ENCODE data around the gene UHMK1.

The UHMK1 gene

GRCh38 chr1:162530307-162530987, 32.8 kb downstream of the UHMK1 start:
- DNase-seq: no peak

- DNase-seq: no peak
These were observed 33.3 kb downstream of the UHMK1 start for GRCh38 chr1:162530988-162531319.

- no peak for DNase-seq
These were observed 37.9 kb downstream of the UHMK1 start for GRCh38 chr1:162535501-162535900.

DNA sequence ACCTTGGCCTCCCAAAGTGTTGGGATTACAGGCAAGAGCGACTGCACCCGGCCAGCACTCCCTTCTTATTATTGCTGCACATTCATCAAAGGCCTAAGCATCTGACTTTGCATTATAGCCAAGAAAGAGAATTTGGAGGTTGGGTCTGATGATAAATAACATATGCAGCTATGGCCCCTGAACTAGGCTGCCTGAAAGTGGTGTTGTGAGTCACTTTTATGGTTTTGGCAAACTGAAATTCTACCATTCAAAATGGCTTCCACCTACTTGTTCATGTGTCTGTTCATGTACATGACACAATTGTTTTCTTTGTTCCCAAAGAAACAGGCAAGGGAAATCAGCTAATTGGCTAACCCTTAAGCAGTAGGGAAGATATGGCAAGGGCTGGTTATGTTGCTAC, 38.9 kb downstream of the UHMK1 start:
- no peak for DNase-seq

DNA sequence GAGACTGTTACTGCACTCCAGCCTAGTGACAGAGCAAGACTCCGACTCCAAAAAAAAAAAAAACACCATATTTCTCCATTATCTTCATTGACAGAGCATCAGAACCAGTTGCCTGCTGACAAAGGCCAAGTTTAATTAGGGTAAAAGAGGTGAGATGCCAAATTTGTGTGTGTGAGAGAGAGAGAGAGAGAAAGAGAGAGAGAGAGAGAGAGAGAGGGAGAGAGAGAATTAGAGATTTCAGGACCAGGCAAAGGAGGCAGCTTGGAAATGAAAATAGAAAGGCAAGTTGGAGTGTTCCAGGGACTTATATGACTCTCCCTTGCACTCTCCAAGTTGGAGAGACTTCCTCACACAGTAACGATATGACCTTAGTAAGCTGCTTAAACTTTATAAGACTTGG, 39.6 kb downstream of the UHMK1 start:
- no peak for DNase-seq

DNA sequence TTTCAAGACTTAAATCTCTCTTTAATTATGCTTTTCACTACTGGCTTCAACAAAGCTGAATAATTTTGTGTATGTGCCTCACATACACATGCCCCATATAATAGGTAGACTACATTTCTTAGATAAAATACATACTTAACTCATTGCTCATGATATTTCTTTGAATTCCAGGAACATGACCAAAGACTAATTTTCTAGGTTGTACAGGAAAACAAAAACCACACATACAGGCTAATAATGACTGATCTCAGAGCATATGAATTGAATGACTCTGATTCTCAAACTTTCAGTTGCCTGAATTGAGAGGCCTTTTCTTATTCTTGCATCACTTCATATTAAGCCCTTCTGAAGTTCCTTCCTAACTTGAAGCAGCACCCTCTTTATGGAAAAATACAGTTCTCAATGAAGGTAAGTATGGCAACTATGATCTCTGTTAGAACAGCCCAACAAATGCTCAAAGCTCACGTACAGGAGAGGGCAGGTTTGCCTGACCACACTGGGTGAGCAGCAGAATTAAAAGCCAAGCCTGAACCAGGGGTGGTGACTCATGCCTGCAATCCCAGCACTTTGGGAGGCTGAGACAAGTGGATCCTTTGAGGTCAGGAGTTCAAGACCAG, 41.3 kb downstream of the UHMK1 start:
- DNase-seq: no peak

DNA sequence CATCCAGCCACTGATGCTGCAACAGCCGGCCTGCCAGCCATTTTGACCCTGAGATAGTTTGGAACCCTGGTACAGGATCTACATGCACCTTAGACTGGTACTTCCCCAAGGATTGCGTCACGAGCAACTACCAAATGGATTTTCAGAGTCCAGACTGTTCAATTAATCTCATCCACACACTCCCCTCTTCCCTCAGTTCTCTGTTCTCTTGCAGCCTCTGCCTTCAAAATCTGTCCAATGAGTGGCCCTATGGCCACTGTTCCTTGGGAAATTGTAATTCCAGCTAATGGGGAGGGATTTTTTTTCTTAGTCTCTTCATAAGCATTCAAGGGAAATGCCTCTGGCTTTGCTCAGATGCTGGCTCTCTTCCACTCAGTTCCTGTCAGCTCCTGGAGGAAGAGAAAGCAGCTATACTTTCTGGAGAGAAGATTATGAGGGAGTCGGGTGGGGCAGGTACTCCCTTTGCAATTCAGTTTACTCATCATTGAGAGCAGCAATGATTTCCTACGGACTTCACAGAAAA, 44.1 kb downstream of the UHMK1 start:
- no peak for DNase-seq

- no peak for DNase-seq
These were observed 45.6 kb downstream of the UHMK1 start for GRCh38 chr1:162543228-162543627.

- no peak for DNase-seq
These were observed 50.6 kb downstream of the UHMK1 start for GRCh38 chr1:162548170-162548569.

GRCh38 chr1:162549001-162549400, 51.4 kb downstream of the UHMK1 start:
- no peak for DNase-seq

GRCh38 chr1:162550925-162551324, 53.3 kb downstream of the UHMK1 start:
- no peak for DNase-seq

DNA sequence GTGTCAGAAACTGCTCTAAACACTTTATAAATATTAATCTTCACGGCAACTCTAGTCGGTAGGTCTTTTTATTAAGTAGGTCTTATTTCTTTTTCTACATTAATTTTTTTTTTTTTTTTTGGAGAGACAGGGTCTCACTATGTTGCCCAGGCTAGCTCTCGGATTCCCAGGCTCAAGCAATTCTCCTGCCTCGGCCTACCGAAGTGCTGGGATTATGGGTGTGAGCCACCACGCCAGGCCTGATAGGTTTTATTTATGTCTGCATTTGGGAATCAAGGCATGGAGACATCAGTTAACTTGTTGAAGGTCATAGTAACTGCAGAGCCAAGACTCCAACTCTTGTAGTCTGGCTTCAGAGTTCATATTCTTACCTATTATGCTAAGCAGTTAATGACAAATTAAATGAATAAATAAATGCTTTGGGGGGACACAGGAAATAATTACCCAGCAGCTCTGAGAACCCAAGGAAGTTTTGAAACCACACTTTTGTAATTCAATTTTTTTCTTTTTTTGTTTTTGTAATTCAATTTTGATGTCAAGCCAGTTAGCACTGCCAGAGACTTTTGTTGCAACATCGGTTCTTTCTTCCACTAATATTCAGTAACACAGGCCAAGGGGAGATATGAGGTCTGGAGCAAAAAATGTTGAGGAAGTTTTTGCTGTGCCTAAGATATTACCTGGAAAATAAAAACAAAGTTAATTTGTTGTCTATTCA, 54.5 kb downstream of the UHMK1 start:
- DNase-seq: no peak

- DNase-seq: no peak
These were observed 55.1 kb downstream of the UHMK1 start for GRCh38 chr1:162552684-162553252.

DNA sequence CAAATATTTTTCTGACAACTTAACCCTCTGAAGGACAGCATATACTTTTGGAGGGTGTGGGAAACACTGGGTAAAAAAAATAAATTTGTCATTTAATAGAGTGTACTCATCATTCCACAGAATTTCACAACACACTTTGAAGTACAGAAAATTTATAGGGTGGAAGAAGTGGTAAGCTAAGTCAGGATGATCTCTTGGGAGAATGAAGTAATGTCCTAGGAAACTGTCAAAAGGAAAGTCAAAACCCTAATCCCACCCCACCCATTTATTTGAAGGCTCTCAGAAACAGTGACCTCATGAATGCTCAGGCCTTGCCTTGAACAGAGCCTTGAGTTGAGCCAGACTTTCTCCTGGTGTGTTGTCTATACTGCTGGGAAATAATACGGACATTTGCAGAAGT, 56.6 kb downstream of the UHMK1 start:
- no peak for DNase-seq

GRCh38 chr1:162557536-162557935, 59.9 kb downstream of the UHMK1 start:
- no peak for DNase-seq

- DNase-seq: no peak
These were observed 62.9 kb downstream of the UHMK1 start for GRCh38 chr1:162560303-162561036.

DNA sequence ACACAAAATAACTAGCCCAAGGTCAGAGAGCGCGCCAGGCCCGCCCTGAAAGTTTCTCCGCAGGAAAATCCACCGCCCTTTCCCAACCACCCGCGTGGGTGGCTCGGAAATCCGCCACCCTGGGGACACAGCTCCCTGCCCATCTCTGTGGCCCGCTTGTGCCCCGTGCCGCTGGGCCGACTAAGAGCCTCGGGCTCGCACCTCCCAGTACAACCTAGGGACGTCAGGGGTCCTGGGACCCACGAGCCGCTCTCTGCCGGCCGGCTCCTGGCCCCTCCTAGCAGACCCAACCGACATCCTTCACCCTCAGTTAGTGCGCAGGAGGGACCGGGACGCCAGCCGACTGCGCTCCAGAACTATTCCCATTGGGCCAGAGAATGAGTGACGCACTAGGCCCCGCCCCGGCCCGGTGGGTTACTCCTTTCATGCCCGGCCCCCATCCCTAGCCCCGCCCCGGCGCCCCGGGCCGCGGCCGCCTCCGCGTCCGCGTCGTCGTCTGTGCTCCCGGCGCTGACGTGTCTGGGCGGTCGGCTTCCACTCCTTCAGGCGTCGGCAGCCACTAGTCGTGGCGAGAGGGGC, 63.5 kb downstream of the UHMK1 start:
- peak; percentile 98 for DNase-seq

DNA sequence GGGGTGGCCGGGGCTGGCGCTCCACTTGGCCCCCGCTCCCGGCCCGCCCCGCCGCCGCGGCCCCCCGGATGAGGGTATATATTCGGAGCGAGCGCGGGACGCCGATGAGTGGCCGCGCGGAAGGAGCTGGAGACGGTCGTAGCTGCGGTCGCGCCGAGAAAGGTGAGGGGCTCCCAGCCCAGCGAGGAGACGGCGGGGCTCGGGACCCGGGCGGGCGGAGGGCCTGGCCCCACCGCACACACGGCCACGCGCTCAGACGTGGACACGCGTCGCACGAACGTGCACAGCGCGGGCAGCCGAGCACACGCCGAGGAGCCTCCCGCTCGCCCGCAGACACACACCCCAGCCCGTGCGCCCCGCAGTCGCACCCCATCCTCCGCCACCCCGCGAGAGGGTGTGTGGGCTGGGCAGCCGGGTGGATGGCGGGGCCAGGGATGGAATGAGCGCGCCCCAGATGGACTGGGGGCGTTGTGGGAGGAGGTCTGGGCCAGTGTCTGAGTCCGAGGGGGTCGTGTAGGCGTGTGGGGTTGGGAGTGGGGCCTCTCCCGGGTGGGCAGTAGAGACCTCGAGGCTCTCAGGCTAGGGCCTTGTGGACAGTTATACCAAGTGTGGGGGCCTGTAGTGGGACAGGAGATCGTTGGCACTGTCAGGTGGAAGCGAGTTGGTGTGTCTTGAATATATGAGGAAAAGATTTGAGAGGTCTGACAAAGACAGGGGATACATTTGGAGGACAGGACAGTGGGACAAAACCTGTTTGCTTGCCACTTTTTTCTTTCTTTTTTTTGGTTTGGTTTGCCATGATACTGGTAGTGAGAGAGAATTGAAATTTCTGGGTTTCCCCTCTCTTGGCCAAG, 64.2 kb downstream of the UHMK1 start, which contains the start of gene UAP1:
UAP1 (plus strand) TSS at position 107 of the 854 bp plus-strand sequence. CDS start 4,347 bp downstream, outside the sequence.
- DNase-seq: peak; percentile 31

- DNase-seq: no peak
These were observed 64.8 kb downstream of the UHMK1 start for GRCh38 chr1:162562470-162562828.

DNA sequence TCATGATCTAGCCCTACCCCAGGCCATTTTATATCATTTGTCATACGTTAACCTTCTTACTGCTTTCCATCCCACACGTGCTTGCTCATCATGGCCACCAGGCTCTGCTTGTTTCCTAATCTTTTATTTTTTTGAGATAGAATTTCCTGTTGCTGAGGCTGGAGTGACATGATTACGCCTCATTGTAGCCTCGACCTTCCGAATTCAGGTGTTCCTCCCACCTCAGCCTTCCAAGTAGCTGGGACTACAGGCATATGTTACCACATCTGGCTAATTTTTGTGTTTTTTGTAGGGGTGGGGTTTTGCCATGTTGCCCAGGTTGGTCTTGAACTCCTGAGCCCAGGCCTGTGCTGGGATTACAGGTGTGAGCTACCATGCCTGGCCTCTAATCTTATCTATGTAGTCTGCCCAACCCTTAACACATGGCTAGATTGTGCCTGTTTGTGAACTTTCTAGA, 67.2 kb downstream of the UHMK1 start:
- no peak for DNase-seq

- no peak for DNase-seq
These were observed 67.8 kb downstream of the UHMK1 start for GRCh38 chr1:162565460-162565859.

DNA sequence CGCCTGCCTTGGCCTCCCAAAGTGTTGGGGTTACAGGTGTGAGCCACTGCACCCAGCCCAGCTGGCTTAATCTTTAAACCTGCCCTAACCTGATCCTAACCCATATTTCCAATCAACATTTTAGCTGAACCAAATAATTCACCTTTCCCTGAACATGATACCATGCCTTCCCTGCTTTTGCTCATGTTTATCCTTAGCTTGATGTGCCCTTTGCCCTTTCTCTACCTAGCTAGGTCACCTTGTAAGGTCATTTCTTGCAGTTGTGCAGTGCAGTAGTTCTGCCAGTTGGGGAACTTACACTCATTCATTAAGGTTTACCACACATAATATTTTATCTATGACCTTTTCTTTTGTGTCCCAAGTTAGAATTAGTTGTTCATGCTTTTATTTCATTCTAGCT, 69.3 kb downstream of the UHMK1 start:
- no peak for DNase-seq
